HG03280 (cell line): ENCODE data around the gene FSD1.

Experiments used
- ATAC-seq: cut with Tn5 transposase; IDR thresholded peaks from one replicate; pipeline ENCODE4 v1.9.1; 2021; ENCODE audit warnings: mild to moderate bottlenecking, moderate library complexity; ENCODE audit not compliant: unreplicated experiment

The FSD1 gene

GRCh38 chr19:4362101-4362828 is 57.9 kb downstream of the FSD1 start:
- ATAC-seq, result no peak

GRCh38 chr19:4362831-4363545 is 58.6 kb downstream of the FSD1 start:
- no peak for ATAC-seq

DNA sequence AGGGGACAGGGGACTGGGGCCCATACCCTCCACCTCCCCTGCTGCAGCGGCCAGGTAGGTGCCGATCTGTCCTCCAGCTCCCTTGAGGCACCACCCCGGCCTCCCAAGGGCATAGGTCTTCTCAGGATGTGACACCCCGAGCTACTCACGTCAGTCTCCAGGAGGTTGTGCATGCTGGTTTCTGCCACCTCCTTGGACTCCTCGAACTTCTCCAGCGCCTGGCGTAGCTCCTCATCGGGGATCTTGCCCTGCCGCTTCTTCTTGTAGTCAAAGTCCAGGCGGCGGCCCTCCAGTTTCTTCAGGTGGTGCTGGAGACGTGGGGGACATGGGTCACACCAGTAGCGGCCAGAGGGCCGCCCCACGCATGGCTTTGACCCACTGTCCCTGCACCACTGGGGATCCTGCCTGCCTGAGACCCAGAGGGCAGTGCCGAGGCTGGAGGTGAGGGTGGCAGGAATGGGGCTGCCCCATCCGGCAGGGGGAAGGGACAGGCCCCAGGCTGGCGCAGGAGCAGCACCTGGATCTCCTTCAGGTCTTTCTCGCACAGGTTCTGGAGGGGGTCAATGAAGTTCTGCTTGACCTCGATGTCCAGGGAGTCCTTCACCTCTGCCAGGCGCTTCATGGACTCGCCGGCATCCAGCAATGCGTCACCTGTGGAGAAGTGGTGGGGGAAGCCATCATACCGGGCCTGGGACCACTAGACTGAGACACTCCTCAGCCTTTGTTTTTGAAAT is 59.3 kb downstream of the FSD1 start:
- ATAC-seq, result no peak

DNA sequence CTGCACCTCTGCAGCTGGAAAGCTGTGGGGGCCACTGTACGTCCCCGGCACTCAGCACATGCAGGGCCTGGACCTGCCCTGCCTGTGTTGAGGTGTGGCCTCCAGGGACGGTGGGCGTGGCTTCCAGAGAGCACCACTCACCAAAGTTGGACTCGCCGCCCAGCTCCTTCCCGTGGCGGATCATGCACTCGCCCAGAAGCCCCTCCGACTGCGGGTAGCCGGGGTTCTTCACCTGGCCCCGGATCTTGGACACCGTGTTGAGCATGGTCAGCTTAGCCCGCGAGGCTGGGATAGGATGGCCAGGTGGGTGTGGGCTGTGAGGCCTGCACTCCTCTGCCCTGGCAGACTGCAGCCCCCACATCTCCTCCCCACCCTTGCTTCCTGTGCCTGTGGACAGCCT is 60.9 kb downstream of the FSD1 start:
- no peak for ATAC-seq

DNA sequence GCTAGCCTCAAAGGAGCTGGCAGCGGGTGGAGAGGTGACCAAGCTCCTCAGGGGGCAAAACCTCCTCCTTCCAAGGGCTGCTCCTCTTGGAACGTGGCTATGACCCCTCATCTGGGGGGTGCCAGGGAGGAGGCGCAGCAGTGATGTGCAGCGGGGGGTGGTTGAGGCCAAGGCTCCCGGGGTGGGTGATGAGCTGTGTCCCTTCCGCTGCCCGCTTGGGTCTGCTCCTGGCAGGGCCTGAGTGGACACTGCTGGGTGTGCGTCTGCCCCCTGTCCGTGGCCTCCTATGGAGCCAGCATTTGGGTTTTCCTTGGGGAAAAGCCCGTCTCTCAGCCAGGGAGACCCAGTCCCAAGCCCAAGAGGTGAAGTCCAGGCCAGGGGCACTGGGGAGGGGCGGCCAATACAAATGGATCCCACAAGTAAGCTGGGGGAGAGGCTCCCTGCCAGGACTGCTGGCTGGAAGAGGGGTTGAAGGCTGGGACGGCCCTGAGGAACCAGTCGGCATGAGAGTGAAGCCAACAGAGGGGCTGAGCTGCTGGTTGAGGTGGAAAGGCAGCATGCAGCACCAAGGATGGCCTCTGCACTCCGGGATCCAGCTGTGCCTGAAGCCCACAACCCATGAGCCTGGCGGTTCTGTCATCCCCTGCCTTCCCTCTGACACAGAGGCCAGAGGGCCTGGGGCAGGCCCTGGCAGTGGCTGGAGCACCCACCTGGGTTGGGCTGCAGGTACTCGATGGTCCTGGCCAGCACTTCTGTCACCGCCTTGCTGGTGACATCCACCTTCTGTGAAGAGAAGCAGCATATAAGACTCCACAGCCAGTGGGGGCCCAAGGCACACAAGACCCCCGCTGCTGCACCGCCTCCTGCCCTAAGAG is 61.6 kb downstream of the FSD1 start:
- no peak for ATAC-seq

- no peak for ATAC-seq
Observed at GRCh38 chr19:4366666-4367335, 62.4 kb downstream of the FSD1 start.

DNA sequence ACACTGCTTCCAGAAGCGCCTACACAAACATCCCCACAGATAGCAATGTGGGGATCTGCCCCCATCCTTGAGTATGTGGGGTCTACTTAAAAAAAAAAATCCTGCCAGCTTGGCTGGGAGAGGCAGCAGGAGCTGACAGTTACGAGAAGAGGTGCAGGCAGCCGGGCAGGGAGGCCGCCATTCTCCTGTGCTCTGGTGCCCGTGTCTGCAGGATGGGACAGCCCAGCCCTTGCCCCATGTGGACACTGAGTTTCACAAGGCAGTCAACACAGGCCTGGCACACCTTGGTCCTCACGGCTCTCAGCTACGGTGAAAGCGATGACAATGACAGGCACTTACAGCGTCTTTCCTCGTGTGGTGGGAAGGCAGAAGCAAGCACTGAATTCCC is 62.9 kb downstream of the FSD1 start:
- no peak for ATAC-seq

- no peak for ATAC-seq
Observed at GRCh38 chr19:4367781-4368127, 63.4 kb downstream of the FSD1 start.

DNA sequence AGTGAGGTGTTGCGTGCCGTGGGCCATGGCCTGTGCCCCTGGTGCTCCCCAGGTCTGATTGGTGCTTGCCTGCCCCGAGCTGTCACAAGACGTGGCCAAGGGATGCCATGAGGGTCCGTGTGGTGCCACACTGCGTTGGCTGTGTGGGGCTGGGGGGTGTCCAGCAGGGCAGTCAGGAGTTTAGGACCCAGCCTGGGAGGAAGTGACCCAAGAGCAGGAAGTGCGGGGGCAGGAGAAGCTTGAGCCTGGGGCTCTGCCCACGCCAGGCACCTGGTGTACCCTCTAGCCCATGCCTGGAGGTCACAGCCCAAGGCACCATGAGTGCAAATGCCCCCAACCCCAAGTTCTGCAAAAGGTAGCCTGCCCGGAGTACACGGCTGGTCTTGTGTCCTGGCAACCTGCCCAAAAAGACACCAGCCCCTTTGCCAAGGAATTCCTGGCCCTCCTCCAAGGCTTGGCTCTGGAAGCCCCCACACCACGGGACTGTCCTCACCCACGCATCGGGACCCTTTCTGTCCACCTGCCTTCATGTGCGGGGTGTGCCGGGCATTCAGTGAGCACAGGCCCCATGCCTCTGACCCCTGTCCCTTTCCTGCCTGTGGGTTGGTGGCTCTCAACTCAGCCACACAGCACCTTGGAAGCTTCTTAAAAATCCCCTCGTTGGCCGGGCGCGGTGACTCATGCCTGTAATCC is 63.9 kb downstream of the FSD1 start:
- ATAC-seq, result no peak

- peak; percentile 50 for ATAC-seq
Observed at GRCh38 chr19:4369109-4369887, 64.9 kb downstream of the FSD1 start.

GRCh38 chr19:4369888-4370260 is 65.5 kb downstream of the FSD1 start:
- ATAC-seq, result peak; percentile 41

- ATAC-seq, result no peak
Observed at GRCh38 chr19:4370418-4371041, 66.1 kb downstream of the FSD1 start.

GRCh38 chr19:4371247-4372164 is 67.1 kb downstream of the FSD1 start:
- no peak for ATAC-seq

- ATAC-seq, result no peak
Observed at GRCh38 chr19:4372165-4373012, 68.0 kb downstream of the FSD1 start.

DNA sequence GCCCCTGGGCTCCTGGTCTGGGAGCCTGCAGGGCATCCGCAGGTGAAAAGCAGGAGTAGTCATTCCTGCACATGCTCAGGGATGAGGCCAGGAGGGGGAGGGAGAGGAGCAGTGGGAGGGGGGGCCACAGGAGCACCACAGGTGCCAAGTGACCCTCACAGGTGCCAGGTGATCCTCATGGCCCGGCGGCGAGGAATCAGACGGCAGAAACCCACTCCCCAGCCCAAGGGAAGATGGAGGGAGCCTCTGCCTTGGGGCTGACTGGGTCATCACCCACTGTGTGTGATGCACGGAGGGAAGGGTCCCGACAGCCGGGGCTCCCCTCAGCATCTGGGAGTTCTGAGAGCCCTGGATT is 68.6 kb downstream of the FSD1 start:
- ATAC-seq, result no peak
